ENCODE data around the gene TMEM179B.

TMEM179B gene

DNA sequence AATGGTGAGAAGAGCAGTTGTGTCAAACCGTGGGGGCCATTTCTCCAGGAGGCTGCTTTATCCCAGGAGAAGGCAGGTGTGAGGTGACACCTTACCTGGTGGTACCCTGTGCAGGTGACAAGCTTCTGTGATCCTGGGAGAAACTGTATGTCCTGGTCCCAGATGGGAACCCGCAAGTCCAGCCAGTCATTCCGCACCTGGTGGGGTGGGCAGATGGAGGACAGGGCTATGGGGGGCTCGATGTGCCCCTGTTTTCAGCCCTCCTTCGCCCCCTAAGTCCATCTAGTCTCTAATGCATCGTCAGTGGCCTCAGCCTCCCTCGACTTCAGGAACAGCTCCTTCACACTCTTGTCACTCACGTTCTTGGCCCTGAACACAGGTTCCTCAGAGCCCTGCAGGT is 48.1 kb downstream of the TMEM179B start:
- no peak for DNase-seq

DNA sequence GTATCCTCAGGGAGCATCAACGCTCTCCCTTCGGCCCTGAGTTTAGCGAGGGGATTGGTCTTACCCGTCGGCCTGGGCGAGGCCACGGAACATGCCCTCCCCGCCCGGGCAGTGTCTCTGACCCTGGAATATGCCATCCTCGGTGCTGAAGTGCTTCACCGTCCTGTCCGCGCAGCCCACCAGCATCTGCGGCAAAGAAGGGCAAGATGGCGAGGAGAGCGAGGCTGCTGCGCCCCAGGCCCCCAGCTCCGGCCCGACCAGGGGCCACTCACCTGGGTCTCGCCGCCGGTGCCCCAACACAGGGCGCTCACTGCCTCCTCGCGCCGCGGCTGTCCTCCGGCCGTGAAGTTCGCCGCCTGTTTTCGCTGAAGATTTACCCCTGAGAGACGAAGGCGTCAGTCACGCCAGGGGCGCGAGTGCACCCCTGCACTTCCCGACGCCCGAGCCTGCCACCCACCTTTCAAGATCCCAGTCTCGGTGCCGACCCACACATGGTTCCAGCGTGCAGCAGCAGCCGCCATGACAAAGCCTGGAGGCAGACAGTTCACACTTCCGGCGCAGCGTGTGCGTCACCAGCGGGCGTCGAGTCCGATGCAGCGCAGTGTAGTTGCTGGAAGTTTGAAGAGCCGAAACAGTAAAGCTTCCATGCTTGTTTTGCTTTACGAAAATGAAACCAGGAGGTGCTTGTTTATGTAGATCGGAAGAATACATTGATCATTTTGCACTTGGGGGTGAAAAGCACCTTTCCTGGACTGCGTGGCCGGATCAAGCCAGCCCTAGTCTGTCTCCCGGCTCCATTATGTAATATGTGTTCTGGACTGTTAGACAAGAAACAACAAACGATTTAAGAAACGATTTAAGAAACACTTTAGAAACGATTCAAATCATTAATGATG is 52.1 kb downstream of the TMEM179B start, which contains the start of gene WDR74:
TSS of gene WDR74 (minus strand) at position 541 of the 896 bp plus-strand sequence. CDS start at position 521, 20 bp downstream.
- peak; percentile 66 to 85 (median 76) for DNase-seq
